ENCODE data around the gene BOLA2B.
A peak's percentile ranks its signal among the peaks of the same experiment; 100 is the strongest.
"Not testable (repeated sequence)": the region's sequence is repeated elsewhere in the genome, so short reads cannot be mapped to it uniquely, and the experiment has no call there.

Gene BOLA2B

DNA sequence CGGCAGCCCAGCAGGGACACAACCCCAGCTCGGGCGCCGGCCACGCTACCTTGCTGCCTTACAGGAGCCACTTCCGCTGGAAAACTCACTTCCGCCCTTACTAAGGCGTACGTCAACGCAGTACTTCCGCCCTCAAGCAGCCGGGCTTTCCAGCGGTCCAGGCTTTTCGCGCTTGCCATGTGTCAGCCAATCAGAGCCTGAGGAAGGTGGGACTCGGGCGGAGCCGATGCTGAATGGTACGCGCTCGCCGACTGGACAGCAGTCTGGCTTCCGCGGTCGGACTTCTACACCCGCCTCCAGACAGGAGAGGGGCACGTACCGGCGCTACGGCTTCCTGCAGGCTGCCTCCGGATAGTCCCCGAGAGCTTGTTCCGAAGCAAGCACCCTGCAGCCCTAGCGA lies at the start of gene BOLA2B, which contains the start of gene SLX1A:
Gene BOLA2B, minus strand, starts transcription at position 52 of the 400 bp plus-strand sequence. CDS start 71 bp downstream, outside the sequence.
Gene SLX1A, plus strand, starts transcription at position 261 of the 400 bp plus-strand sequence. CDS start 210 bp downstream, outside the sequence.
- not testable (repeated sequence) for DNase-seq

DNA sequence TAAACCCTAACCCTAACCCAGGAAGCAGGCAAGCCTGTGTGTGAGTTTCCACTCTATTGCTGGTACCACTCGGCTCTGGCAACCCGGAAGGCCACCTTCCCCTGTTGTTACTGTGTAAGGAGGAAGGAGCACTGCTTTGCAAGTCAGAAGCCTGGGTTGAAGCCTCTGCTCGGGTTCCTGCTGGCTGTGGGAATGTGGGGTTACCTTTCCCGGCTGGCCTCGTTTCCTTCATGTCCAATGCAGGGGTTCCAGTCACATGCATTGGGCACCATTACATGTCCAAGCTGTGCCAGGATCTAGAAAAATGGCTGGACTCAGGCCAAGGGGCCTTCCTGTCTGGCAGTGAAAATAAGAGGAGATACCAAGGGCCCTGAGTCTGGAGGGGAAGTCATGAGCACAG lies 23.6 kb upstream of the BOLA2B start:
- not testable (repeated sequence) for DNase-seq

DNA sequence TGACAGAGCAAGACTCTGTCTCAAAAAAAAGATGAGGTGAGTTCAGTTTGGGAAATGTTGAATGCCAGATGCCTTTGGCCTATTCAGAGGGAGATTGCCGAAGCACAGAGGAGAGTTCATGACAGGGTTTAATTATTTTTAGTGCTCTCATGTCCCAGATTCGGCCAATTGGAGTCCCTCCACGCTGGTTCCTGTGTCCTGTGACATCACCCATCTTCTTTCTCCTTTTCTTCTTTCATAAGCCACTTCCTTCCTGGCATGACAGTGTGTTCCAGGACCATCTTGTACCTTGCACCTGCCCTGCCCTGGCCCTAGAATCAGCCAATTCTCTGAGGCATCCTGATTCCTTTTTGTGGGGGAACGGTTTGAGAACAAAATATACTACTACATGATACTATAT lies 17.9 kb upstream of the BOLA2B start:
- DNase-seq: not testable (repeated sequence)

DNA sequence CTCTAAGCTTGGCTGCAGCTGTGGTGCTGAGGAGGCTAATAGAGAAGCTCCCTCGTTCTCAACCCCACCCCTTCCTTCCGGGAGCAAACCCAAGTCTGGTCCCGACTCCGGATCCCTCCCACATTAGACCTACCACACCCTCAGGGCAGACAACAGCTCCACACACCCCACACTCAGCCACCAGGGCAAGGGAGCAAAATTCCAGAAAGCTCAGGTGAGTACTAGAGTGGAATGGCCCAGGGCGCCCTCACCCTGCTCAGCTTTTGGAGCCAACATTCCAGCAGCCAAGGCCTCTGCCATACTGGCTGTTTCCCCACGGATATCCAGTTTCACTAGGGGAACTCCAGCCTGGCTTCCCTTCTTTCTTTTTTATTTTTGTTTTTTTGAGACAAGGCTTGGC lies 15.6 kb upstream of the BOLA2B start:
- DNase-seq: not testable (repeated sequence)

DNA sequence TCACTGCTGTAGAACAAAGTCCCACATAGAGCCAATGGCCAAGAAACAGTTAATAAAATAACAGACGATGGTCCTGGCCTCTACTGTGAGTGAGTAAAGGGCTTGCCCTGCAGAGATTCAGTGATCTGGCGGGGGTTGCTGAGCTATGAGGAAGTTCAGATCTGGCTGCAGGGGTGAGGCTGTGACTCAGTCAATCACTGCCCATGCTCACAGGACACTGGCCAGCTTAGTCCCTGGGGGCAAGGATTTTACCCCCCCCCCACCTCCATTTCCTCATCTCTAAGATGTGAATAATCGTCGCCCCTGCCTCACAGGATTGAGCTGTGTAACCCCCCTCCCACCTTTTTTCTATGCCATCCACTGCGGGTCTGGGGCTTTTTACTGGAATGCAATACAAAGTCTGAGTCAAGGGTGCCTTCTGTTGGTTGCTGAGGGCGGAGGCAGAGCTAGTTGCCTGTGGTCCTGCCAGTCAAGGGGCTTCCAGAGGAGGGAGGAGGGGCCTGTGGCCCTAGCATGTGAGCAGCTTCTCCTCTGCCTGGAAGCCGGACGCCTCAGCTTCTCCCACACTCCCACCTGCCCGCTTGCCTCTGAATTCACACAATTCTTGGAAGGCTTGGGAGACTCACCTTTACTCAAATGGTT lies 13.7 kb upstream of the BOLA2B start:
- not testable (repeated sequence) for DNase-seq

DNA sequence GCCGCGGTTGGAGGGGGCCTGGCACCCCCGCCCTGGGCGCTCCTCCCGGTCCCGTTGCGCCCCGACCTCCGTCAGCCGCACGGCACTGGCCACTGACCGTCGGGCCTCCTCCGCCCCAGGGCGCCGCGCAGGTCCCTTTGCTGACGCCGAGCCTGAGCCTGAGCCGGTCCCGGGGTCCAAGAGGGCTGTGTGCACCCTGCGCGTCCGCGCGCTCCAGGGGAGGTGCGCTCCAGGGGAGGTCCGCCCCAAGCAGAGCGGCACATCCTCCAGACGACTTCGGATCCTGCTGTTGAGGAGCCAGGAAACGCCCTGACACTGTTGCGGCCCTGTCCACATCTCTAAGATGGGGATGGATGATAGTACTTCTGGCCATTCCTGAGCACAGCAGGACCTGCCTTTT lies 12.8 kb upstream of the BOLA2B start:
- DNase-seq: not testable (repeated sequence)

DNA sequence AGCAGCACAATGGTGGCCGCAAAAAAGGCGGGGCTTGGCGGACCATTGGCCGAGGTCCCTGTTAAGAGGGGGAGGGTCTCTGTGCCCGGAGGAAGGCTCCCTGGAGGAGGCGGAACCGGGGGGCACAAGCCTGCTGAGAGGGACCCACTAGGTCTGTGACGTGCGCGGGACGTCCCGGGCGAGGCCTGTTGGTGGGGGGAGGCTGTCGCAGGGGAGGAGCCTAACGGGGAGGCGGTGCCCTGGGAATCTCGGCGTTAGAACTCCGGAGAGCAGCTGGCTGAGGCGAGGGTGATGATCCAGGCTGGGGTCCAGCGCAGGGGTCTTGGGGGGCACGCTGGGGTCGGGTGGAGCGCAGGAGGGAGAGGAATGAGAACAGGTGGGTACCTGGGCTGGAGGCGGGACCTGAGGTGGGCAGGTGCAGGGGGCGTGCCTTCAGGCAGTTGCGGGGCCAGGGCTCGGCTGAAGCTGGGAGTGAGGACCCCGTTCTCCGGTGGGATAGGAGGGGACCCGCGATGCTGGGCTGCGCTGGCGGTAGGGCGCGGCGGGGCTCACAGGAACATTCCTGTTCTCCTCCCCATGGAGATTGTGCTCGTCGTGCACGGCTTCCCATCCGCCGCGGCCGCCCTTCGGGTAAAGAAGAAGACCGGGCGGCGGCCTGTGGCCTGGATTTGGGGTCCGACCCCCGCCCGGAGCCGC lies 12.2 kb upstream of the BOLA2B start:
- not testable (repeated sequence) for DNase-seq

DNA sequence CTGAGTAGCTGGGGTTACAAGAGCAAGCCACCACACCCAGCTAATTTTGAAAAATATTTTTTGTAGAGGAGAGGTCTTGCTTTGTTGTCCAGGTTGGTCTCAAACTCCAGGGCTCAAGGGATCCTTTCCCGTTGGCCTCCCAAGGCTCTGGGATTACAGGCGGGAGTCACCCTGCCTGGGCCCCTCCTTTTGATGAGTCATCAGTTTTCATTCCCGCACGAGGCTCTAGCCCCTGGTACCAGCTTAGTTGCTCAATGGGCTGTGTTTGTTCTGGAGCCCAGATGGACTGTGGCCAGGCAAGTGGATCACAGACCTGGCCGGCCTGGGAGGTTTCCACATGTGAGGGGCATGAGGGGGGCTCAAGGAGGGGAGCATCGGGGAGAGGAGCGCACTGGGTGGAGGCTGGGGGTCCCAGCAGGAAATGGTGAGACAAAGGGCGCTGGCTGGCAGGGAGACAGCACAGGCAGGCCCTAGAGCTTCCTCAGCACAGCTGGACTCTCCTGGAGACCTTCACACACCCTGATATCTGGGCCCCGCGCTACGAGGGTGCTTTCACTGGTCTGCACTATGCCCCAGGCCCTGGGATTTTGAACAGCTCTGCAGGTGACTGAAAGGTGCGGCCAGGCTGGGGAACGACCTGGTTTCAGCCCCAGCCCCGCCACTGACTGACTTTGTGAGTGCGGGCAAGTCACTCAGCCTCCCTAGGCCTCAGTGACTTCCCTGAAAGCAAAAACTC lies 6.3 kb upstream of the BOLA2B start:
- not testable (repeated sequence) for DNase-seq

DNA sequence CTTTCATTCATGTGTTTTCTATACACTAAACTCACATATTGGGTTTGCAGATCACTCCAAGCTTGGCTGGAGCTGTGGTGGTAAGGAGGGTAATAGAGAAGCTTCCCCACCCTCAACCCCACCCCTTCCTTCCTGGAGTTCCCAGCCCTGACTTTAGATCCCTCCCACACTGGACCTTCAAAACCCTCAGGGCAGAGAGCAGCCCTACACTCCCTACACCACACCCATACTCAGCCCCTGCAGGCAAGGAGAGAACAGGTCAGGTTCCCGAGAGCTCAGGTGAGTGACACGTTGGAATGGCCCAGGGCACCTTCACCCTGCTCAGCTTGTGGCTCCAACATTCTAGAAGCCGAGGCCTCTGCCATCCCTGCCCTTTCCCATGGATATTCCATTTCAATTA lies 5.6 kb upstream of the BOLA2B start, which contains the start of gene SULT1A3:
Gene SULT1A3, plus strand, starts transcription at position 207 of the 400 bp plus-strand sequence. CDS start 1,474 bp downstream, outside the sequence.
- DNase-seq: not testable (repeated sequence)

DNA sequence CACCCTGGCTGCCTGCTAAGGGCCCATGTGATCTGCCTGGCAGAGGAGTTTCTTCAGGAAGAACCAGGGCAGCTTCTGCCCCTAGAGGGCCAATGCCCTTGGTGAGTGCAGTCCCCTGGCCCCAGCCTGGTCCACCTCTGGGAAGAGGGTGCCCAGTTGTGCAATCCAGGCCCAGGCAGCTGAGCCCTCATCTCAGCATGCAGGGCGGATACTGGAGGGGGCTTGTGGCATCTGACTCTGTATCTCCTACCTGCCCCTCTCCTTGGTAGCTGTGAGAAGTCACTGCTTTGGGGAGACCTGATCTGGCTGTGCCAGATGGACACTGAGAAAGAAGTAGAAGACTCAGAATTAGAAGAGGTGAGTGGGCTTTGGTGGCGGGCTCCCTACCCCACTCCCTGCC lies 3.5 kb upstream of the BOLA2B start:
- not testable (repeated sequence) for DNase-seq

DNA sequence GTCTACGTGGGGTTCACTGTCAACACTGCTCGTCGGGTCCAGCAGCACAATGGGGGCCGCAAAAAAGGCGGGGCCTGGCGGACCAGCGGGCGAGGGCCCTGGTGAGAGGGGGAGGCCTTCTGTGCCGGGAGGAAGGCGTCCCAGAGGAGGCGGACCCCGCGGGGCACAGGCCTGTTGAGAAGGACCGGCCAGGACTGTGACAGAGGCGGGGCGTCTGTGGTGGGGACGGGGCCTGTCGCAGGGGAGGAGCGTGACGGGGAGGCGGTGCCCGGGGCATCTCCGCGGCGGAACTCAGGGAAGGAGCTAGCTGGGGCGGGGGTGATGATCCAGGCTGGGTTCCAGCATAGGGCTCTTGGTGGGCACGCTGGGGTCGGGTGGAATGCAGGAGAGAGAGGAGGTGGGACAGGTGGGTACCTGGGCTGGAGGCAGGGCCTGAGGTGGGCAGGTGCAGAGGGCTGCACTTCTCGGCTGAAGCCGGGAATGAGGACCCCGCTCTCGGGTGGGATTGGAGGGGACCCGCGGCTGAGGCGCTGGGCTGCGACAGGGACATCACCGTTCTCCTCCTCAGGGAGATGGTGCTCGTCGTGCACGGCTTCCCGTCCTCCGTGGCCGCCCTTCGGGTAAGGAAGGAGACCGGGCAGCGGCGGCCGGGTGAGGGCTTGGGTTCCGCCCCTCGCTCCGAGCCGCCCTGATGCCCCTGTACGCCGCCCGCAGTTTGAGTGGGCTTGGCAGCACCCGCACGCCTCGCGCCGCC lies 883 bp upstream of the BOLA2B start:
- not testable (repeated sequence) for DNase-seq

DNA sequence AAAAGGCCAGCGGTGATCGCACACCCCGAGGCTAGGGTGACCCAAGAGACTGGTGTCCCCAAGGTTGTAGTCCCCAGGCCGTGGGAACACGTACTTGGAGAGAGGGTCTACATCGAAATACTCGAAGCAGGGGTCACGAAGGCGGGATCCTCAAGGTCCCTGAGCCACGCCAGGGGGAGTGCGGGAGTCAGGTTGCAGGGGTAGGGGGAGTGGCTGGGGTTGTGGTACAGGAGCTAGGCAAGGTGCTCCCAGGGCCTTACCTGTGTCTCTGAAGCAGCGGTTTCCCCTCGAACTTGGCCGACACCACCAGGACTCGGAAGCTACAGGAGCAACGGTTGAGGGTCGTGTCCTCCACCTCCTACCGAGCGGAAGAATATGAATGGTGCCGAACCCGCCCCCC lies 368 bp downstream of the BOLA2B start:
- not testable (repeated sequence) for DNase-seq

DNA sequence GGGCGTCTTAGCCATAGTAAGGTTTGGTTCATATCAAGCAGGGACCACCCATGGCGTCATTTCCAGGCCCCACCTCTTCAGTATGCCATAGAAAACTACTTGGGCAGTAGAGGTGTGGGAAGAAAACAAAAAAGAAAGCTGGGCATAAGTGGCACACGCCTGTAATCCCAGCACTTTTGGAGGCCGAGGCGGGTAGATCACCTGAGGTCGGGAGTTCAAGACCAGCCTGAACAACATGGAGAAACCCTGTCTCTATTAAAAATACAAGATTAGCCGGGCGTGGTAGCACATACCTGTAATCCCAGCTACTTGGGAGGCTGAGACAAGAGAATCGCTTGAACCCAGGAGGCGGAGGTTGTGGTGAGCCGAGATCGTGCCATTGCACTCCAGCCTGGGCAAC lies 2.3 kb downstream of the BOLA2B start:
- DNase-seq: not testable (repeated sequence)

DNA sequence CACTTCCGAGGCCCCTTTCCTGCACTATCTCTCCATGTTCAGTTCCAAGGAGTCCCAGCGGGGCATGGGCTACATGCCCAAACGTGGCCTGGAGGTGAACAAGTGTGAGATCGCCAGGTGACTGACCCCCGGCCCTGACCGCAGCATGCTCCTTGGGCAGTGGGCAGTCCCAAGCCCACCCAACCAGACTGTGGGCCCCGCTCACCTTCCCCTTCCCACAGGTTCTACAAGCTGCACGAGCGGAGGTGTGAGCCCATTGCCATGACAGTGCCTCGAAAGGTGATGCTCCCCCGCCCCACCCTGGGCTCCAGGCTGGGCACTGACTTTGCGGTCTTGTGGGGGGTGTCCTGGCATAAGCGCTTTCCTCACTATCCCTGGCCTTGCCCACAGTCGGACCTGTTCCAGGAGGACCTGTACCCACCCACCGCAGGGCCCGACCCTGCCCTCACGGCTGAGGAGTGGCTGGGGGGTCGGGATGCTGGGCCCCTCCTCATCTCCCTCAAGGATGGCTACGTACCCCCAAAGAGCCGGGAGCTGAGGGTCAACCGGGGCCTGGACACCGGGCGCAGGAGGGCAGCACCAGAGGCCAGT lies 5.4 kb downstream of the BOLA2B start:
- DNase-seq: no peak

DNA sequence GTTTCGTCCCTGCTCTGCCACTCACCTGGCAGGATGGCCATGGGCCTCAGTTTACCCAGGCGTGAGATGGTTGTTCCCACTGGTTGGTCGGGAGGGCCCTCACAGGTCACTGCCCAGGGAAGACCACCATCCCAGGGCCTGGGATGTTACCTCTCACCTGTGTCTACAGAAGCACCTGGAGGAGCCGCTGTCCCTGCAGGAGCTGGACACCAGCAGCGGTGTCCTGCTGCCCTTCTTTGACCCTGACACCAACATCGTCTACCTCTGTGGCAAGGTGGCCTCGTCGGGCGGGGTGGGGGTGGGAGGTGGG lies 6.0 kb downstream of the BOLA2B start:
- no peak for DNase-seq

DNA sequence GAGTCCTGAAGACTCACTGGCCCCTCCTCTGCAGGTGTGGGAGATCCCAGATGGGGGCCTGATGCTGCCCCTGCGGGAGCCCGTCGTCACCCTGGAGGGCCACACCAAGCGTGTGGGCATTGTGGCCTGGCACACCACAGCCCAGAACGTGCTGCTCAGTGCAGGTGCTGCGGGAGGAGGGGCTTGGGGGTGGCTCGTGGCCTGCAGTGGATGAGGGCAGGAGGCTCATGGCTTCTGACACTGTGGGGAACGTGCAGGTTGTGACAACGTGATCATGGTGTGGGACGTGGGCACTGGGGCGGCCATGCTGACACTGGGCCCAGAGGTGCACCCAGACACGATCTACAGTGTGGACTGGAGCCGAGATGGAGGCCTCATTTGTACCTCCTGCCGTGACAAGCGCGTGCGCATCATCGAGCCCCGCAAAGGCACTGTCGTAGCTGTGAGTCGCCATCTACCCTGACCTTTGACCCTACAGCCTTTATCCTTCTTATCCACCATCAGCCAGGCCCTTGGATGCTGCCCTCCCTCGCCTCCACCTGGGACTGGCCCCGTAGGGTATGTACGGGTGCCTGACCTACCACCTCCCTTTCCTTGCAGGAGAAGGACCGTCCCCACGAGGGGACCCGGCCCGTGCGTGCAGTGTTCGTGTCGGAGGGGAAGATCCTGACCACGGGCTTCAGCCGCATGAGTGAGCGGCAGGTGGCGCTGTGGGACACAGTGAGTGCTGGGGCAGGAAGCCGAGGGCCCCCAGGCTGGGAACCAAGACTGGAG lies 6.5 kb downstream of the BOLA2B start:
- DNase-seq: peak; percentile 68 to 88 (median 82)

DNA sequence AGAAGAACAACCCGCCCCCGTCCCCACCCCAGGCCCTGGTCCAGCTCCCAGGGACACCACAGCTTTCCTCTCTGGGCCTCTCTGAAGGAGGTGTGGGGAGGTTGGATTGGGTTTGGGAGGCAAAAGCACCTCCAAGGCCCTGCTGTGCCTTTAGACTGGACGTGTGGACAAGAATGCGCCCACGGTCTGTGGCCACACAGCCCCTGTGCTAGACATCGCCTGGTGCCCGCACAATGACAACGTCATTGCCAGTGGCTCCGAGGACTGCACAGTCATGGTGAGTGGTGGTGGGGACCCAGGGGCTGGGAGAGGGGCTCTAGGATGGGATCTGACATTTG lies 7.1 kb downstream of the BOLA2B start:
- DNase-seq: peak in 1 of 4 experiments; percentile 29

DNA sequence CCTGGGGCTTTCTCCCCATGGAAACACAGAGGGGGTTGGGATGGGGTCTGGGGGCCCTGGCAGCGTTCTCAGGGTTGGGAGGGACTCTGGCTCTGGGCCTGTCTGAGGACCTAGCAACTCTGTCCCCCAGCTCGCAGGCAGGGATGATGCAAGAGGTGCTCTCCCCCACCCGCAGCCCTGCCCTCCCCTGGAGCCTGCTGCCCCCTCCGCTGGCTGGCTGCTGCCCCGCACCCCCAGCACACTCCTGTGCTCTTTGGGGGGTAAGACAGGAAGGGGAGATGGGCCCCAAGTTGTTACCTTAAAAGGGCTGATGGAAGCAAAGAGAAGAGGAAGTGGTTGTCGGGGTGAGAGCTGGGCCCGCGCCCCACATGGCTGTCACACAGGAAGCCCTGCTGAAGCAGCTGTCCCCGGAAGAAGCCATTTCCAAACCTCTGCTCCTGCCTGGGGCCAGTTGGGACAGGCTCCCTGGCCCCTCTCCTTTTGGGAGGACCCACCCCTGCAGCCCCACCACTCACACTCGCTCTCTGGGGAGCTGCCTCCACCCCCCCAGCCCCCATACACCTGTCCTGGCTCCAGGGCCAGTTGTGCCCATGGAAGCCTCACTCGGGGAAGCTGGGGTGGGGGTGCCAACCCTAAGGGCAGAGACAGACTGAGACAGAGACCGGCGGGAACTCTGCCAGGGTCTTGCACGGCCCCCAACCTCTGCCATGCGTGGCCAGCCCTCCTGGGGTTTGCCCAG lies 7.6 kb downstream of the BOLA2B start:
- peak; percentile 37 to 75 (median 54) for DNase-seq

DNA sequence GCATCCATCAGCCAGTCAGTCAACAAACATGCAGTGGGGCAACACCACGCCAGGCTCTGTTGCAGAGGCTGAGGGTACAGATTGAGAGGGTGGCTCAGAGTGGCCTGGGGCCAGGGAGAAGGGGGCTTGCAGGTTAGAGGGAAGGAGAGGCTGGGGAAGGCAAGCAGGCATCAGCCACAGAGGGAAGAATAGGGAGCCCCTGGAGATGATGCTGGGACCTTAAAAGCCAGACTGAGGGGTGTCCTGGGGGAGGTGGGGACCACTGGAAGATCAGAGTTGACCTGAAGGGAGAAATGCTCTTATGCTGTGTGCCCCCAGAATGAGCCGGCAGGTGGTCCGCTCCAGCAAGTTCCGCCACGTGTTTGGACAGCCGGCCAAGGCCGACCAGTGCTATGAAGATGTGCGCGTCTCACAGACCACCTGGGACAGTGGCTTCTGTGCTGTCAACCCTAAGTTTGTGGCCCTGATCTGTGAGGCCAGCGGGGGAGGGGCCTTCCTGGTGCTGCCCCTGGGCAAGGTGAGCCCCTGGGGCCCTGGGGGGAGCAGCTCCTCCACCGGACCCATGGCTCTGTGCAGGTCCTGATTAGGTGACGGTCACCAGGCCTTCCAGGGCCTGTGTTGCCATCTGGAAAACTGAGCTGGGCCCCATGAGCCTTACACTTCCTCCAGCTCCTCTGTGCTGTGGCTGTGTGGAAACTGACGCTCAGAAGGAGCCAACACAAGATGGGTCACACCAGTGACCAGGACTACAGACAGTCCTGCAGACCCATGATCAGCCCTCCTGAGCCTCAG lies 8.4 kb downstream of the BOLA2B start:
- DNase-seq: no peak

All from activated naive CD4-positive, alpha-beta T cell (primary cell).